GM18907 (cell line): Measurements from ENCODE around the gene ARHGAP24.
"Not testable (repeated sequence)": the region's sequence is repeated elsewhere in the genome, so short reads cannot be mapped to it uniquely, and the experiment has no call there.

Experiments used
- ATAC-seq: cut with Tn5 transposase; IDR thresholded peaks from one replicate; pipeline ENCODE4 v1.9.1; 2021; ENCODE audit warnings: mild to moderate bottlenecking, moderate library complexity; ENCODE audit not compliant: unreplicated experiment

Gene ARHGAP24

GRCh38 chr4:85803856-85804255 is 328.9 kb downstream of the ARHGAP24 start:
- ATAC-seq = no peak

- no peak for ATAC-seq
Measured at GRCh38 chr4:85805891-85806290, 330.9 kb downstream of the ARHGAP24 start.

GRCh38 chr4:85806334-85806733 is 331.4 kb downstream of the ARHGAP24 start:
- no peak for ATAC-seq

- ATAC-seq = no peak
Measured at GRCh38 chr4:85807247-85807950, 332.4 kb downstream of the ARHGAP24 start.

- no peak for ATAC-seq
Measured at GRCh38 chr4:85808104-85808503, 333.2 kb downstream of the ARHGAP24 start.

GRCh38 chr4:85808864-85809263 is 333.9 kb downstream of the ARHGAP24 start:
- ATAC-seq = no peak

DNA sequence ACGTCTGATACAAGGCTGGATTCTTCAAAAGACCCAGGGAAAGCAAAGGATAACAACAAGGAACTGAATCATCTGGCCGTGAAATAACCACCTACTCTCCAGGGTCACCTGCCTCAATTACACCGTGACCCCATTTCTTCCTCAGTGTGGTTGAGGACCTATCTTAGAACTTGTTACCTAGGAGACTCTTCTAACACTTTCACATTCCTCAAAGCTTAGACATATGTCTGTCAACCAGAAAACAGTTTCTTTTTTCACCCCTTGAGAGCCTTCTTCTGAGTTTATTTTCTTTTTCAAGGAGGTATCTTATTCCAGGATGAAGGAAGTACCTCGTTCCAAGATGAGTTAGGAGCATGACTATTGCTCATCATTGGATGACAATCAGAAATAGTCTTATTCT is 337.8 kb downstream of the ARHGAP24 start:
- ATAC-seq = no peak

GRCh38 chr4:85815796-85816459 is 341.0 kb downstream of the ARHGAP24 start:
- ATAC-seq = no peak

- no peak for ATAC-seq
Measured at GRCh38 chr4:85818700-85819099, 343.8 kb downstream of the ARHGAP24 start.

DNA sequence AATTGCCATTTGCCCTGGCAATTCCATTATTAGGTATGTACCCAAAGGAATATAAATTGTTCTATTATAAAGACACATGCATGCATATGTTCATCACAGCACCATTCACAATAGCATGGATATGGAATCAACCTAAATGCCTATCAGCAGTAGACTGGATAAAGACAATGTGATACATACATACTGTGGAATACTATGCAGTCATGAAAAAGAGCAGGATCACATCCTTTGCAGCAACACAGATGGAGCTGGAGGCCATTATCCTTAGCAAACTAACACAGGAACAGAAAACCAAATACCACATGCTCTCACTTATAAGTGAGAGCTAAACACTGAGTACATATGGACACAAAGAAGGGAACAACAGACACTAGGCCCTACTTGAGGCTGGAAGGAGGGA is 345.2 kb downstream of the ARHGAP24 start:
- not testable (repeated sequence) for ATAC-seq

GRCh38 chr4:85821688-85822455 is 346.9 kb downstream of the ARHGAP24 start:
- ATAC-seq = no peak

DNA sequence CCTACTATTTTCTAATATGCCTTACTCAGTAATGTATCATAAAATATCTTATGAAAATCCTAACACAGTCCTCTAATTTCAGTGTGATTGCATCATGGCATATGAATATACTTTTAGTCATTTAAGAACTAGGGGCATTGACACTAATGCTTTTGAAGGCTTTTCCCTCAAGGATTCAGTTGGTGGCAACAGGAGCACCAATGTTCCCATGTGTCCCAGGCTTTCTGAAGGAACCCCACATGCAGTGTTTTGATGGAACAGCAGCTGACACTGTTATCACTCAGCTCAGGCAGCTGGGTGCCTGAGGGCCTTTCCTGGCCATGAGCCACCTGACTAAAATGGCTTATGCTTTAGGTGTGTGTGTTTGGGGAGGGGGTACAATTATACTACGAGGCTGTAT is 348.3 kb downstream of the ARHGAP24 start:
- ATAC-seq = no peak

DNA sequence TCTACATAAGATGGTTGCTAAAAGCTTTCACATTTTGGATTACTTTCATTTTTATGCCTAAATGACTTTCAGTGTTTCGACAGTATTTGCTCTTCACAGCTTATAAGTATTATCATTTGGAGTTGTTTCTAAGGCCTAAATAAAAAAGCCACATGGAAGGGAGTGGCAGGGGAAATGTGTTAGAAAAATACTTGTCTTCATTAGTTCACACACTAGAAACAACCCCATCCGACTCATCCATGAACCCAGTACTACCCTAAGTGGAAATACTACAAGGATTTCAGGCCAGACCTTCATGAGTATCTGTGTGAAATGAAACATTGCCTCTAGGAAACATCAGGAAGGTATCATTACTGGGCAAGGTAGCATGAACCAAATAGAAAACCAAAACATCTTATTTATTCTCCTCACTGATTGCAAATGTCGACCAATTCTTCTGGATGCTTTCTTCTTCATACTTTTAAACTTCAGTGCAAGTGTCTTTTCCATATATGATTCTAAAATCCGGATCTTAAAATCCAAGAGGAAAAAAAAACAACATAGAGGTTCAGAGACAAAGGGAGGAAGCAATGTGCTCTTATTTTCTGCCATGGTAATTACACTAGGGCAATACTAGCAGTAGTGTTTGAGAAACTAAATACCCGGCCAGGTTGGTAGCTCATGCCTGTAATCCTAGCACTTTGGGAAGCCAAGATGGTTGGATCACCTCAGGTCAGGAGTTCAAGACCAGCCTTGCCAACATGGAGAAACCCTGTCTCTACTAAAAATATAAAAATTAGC is 349.4 kb downstream of the ARHGAP24 start:
- no peak for ATAC-seq

DNA sequence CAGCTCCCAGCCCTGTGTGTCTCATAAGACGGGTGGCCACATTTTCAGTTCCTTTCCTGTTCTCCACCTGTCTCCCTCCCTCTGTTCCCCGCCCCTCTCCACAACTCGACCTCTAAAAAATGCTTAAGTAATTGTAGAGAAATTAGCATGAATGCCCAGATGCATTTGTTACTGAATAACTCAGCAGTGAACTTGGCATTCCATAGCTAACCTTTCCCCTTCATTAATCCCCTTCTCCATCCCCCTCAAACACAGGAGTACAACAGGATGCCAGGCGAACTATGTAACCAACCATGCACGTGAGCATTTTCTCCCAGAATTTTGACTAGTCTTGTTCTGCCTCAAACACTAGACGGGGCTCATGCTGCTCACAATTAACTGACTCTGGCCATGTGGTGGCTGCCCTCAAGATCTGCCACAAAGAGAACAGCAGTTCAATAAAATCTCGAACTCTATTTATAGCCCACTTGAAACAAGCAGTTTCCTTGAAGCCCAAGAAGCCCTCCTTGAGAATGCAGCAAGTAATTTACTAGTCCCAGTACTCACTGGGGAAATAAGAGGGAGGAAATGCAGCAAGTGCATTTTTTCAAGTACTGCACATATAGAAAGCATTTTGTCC is 351.2 kb downstream of the ARHGAP24 start:
- ATAC-seq = peak; percentile 75

DNA sequence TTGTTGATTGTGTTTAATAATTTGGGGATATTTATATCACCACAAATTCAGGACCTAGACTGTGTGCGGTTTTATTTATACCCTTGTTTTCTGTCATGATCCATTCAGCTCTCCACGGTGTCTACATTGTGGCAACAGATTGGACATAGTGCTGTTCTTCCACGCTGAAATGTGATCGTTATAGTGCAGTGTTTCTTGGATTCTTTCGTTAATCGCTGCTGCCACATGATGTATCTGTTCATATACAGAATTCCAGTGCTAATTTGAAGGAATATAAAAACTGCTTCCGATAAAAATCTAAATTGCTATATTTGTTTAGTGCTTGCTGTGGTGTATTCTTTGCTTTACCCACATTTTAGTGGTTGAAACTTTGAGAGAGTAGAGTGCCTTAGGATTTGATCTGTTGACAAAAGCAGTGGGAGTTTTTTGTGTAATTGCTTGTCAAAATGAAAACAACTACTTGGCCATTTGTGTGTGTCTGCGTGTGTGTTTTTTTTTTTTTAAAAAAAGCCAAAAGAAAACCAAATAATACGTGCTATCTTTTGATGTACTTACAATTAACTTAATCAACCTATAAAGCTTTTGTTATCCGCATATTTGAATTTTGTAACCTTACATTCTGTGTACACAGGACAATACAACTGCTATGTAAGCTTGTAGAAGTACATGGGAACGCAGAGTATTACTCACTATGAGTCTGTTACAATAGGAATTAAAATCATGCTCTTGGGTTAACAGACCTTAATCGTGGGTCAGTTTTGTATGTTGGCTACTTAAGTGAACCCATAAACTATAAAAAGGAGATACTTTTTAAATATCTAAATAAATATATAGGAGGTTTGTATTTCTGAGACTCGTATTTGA is 353.3 kb downstream of the ARHGAP24 start:
- no peak for ATAC-seq

- no peak for ATAC-seq
Measured at GRCh38 chr4:85829276-85830051, 354.5 kb downstream of the ARHGAP24 start.

- no peak for ATAC-seq
Measured at GRCh38 chr4:85831647-85832046, 356.7 kb downstream of the ARHGAP24 start.

DNA sequence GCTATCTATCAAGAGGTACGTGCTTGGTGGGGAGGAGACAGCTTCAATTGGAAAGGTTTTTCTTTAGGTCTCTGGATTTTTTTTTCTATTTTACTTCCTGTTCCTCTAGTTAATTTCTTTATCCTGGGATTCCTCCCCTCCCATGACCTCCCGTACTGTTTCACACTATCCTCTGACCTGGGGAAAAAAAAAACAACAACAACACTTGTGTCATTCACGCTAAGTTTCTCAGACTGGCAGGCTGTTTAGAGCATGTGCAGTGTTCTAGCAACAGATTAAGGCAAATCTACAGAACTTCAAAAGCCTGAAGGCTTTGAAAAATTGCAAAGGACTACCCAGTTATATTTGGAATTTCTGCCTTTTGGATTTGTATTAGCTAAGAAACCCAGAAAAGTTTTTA is 358.4 kb downstream of the ARHGAP24 start:
- ATAC-seq = no peak

GRCh38 chr4:85834934-85835333 is 360.0 kb downstream of the ARHGAP24 start:
- ATAC-seq = no peak
